Smooth muscle cell of the brain vasculature (primary cell): ENCODE results near the gene FALEC.

Source experiments
- DNase-seq: peaks from one replicate; pipeline ENCODE4 v3.0.0-alpha.2; 2012; ENCODE audit warnings: low read depth, low spot score

Gene FALEC

DNA sequence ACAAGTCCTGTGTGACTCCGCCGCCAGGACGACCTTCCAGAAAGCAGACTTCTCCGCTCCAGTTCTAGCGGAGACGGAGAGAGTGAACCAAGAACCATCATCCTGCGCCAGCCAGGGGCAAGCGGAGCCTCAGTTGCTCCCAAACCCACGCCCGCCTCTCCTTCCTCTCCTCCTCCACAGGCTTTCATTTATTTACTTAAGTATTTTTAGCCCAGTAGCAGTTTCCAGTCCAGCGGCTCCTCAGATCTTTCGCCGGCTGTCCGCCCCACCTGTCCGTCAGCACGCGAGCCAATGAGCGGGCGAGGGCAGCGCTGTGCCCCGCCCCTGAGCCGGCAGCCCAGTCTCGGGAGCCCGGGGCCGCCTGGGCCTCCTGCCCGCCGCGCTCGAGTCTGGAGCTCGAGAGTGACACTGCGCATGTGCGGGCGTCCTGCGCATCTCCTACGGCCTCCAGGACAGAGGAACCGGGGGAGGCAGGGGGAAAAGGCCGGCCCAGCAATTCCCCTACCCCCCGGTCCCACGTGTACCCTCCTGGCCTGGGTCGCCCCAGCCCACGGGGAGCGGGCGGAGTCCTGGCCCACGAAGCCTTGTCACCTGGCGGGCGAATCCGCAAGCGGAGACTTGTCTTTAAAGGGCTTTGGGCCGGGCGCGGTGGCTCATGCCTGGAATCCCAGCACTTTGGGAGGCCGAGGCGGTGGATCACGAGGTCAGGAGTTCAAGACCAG lies at the start of gene FALEC:
Gene FALEC, plus strand, starts transcription at position 425 of the 722 bp plus-strand sequence.
- DNase-seq, result peak; percentile 86

DNA sequence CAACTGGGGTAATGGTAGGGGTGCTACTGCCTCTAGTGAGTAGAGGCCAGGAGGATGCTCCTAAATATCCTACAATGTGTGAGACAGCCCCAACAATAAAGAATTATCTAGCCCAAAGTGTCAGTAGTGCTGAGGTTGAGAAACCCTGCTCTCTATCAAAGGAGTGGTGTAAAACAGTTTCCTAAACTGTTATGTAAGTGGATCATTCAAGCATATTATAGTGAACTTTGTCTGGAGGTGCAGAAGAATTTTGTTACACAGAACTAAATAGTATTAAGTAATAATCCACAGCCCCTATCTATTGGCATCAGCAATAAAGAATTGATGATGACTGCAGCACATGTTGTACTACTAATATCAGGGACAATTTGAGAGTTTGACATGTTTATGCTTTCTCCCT lies 48.6 kb upstream of the FALEC start:
- DNase-seq, result no peak

DNA sequence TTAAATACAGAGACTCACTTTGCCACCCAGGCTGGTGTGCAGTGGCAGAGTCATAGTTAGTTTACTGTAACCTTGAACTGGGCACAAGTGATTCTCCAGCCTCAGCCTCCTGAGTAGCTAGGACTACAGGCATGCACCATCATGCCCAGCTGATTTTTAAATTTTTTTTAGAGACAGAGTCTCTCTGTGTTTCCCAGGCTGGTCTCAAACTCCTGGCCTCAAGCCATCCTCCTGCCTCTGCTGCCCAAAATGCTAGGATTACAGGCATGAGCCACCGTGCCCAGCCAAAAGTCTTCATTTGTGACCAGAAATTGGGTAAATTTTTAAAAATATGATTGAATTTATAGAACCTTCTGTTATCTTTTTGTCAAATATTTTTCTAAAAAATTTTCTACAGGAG lies 46.3 kb upstream of the FALEC start:
- DNase-seq, result no peak

DNA sequence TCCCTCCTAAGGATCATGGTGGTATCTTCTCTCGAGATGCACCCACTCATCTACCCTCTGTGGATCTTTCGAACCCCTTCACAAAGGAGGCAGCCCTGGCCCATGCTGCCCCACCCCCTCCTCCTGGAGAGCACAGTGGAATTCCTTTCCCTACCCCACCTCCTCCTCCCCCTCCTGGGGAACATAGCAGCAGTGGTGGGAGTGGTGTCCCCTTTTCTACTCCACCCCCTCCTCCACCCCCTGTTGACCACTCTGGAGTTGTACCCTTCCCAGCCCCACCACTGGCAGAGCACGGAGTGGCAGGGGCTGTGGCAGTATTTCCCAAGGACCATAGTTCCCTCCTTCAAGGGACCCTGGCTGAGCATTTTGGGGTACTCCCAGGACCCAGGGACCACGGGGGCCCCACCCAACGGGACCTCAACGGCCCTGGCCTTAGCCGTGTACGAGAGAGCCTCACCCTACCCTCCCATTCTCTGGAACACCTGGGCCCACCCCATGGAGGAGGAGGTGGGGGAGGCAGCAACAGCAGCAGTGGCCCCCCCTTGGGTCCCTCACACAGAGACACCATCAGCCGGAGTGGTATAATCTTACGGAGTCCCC lies 42.9 kb upstream of the FALEC start:
- no peak for DNase-seq

DNA sequence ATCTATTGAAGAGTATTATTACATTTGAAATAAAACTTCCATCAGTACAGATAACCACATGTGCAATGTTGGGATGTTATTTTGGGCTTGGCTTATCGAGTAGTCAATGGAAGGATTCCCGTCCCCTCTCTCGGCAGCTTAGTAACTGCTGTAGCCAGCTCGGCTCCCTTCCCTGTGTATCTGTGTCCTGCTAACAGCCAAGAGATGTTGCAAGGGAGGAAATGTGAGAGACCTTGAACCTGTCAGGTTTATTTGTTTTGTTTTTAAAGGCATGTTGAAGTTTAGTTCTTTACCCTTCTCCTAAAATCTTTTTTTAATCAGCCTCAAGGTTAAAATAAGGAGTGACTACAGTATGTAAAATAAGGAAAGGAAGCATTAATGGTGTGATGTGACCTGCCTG lies 41.9 kb upstream of the FALEC start:
- DNase-seq, result no peak

DNA sequence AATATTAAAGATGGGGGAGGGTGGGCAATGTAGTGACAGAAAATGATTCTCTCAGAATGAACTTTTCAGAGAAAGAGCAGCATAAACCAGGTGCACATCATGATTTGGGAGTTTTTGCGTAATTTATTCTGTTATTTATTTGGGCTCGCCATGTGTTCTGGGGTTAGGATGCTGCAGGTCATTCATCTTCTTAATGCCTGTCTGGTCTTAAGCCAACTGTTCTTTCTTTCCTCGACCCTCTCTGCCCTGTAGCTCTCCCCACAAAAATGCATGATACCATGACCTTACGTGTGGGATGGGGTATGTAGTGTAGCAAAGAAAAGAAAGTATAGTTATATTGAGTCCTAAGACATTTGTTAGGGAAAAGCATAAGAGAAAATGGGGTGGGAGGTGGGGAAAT lies 40.7 kb upstream of the FALEC start:
- DNase-seq, result no peak

DNA sequence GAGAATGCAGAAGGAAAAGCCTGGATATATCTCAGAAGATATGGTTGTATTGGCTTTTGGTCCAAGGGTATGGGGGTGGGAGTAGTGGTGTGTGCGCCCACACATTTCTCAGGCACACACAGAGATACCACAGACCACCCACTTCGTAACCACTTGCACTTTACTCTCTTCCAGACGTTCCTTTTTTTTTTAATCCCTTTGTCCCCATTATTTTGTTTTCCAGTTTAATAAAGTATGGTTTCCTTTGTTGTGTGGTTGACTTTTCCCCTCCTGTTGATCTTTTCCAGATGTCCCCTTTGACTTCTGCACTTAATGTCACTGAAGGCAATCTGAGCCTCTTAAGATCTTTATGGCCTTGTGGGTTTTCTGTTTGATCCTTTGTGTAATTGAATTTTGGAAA lies 38.8 kb upstream of the FALEC start:
- DNase-seq, result no peak

DNA sequence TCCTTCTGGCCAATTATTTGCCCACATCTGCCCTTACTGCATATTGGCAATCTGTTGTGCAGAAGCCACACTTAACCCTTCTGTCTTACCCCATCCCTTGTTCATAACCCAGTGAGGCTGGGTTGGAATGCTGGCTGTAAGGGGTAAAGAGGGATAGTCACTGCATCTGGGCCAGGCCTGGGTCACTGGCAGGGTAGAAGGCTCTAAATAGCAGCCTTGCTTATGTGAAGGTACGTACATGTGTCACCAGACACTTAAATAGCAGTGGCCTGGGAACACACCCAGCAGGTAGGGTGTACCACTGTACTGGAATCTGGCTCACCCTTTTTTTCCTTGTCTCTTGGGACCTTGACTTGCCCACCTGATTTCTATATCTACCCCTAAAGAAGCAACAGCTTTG lies 38.2 kb upstream of the FALEC start:
- no peak for DNase-seq

DNA sequence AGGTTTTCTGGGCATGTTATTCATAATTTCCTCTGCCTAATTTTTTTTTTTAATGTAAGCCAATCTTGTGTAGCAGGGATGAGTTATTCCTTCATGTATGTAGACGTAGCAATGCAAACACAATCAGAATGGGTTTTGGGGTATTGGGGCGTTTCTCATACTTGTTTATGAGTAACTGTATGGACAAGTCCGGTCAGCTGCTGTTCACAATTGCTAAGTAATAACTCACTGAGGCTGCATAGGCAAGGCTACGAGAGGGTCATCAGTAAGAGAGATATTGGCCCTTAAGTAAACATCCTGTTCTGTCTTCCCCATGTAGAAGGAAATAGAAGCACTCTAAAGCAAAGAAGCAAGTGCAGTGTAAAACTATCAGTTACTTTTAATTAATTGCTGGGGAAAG lies 37.8 kb upstream of the FALEC start:
- no peak for DNase-seq

DNA sequence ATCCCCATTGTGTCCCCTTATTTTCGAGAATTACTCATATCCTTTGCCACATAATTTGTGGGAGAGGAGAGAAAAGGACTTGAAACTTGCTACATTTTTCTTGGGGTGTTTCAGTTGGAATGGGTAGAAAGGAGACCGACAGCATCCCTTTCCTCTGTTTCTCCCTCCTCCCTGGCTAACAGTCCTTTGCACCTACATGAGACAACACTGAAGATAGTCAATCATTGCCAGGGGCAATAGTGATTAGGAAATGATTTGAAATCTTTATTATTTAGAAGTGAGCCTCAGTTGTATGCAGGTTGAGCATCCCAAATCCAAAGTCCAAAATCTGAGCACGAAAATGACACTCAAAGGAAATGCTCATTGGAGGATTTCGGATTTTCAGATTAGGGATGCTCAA lies 36.2 kb upstream of the FALEC start:
- DNase-seq, result no peak

DNA sequence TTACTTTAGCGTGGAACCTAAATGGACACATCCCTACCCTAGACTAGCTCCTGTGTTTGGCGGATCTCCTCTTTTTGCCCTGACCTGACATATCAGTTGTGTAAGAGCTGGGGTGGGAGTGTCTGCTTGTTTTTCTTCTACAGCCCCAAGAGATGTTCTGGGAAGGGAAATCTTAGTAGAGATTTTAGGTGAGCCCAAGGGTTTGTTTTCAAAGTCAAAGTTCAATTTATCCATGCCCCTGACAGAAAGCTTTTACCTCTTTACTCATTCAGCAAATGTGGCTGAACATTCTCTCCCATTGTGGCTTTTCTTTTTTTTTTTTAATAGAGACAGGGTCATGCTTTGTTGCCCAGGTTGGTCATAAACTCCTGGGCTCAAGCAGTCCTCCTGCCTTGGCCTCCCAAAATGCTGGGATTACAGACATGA lies 35.6 kb upstream of the FALEC start:
- DNase-seq, result no peak

DNA sequence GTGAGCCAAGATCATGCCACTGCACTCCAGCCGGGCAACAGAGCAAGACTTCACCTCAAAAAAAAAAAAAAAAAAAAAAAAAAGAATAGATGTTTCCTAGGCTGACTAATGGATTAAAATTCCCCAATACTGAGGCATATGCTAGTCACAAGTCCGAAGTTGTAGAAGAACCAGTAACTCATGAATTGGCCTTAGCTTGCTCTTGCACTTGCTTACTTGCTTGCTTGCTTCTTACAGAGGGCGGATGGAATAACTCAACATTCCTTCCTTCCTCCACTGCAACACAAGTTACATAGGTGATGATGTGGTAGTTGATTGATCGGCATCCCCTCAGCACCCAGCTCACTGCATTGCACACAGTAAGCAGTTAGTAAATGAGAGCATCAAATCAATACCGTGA lies 31.1 kb upstream of the FALEC start:
- DNase-seq, result no peak

DNA sequence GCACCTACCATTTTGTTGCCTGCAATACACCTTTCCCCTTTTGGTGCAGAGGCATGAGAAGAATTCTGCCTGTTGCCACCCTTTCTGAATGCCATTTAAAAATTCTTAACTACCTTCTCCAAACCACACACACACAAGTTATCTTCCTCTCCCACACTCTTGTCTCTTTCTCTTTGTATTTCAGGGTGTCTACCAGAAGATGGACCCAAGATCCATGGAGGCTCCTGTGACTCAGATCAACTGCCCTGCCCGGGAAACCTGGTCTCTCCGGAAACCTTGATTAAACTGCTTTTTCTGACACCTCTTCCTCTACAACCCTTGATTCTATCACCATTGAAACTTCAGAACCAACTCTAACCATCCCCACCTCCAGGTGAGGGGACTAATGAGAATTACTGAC lies 30.7 kb upstream of the FALEC start:
- no peak for DNase-seq

DNA sequence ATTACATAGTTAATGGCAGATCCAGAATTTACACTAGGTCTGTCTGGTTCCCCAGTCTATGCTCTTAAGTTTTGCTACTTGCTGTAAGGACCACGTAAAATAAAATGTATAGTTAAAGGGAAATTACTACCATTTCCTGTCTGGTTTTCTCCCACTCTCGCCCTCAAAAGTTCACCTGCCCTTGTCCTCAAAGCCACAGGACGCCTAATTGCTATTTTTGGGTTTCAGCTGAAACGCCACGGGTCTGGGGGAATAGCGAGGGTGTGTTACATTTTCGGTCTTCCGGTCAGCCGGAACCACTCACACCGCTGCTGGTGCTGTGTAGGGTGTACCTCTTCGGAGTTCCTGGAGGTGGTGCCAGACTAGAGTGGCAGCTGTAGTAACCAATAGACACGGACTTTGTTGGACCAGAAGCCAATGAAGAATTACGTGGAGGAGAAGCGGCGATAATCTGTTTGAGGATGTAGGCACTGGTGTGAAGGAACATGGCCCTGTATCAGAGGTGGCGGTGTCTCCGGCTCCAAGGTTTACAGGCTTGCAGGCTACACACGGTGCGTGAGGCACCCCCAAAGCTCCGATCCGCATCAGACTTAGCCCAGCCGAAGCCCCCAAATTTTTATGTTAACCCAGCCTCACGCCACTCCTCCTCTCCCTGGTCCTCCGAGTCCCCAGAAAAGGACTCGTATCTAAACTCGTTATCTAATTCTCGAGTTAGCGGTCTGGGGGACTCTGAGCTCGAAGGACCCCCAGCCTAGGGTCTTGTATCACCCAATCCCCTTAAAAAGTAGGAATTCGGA lies 28.4 kb upstream of the FALEC start, which contains the start of gene TARS2:
Gene TARS2, plus strand, starts transcription at position 454 of the 797 bp plus-strand sequence. Its CDS starts 32 bp downstream, at position 486.
- DNase-seq, result peak; percentile 92

DNA sequence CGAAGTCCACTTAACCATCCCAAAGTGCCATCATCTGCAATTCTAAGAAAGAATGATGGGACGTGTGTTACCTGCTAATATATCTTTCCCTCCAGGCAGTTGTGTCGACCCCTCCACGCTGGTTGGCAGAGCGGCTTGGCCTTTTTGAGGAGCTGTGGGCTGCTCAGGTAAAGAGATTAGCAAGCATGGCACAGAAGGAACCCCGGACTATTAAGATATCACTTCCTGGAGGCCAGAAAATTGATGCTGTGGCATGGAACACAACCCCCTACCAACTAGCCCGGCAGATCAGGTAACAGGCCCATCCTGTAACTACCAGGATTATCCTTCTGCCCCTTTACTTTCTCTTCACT lies 27.8 kb upstream of the FALEC start:
- no peak for DNase-seq

DNA sequence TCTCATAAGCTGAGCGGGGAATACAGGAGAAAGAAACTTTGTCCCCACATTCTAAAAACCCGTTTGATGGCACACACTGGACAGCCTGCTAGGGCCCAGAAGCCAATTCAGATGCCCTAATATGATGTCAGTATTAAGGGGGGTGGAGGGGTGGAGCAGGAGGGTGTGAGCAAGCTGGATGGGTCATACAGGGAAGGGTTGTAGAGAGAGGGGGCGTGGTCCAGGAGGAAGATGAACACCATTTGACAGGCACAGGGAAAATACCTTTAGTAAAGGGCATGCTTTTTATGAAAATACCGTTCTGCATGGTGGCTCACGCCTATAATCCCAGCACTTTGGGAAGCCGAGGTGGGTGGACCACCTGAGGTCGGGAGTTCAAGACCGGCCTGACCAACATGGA lies 22.4 kb upstream of the FALEC start:
- DNase-seq, result no peak

DNA sequence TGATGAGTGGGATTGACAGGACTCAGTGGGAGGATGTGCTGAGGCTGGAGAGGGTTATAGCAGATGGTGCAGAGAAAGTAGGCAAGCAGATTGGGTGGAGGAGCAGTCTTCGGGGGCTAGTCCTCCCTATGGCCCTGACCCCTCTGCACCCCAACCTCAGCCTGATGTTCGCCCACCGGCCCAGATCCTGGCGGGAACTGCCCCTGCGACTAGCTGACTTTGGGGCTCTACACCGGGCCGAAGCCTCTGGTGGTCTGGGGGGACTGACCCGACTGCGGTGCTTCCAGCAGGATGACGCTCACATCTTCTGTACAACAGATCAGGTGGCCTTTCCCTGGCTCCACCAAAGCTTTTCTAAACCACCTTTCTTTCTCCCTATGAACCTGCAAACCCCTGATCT lies 17.2 kb upstream of the FALEC start:
- no peak for DNase-seq

DNA sequence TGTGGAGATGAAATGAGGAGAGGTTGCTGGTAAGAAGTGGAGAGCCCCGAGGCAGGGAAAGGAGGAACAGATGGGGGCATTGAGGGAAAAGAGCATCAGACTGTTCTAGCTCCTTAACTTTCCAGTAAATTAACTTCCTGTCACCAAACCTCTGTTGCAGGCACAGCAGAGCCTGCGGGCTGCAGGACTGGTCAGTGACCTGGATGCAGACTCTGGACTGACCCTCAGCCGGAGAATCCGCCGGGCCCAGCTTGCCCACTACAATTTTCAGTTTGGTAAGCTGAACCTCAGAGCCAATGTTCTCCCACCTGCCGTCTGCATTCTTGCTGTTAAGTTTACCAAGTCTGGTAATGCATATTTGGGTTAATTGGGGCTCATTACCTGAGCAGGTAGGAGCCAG lies 10.1 kb upstream of the FALEC start:
- DNase-seq, result no peak

DNA sequence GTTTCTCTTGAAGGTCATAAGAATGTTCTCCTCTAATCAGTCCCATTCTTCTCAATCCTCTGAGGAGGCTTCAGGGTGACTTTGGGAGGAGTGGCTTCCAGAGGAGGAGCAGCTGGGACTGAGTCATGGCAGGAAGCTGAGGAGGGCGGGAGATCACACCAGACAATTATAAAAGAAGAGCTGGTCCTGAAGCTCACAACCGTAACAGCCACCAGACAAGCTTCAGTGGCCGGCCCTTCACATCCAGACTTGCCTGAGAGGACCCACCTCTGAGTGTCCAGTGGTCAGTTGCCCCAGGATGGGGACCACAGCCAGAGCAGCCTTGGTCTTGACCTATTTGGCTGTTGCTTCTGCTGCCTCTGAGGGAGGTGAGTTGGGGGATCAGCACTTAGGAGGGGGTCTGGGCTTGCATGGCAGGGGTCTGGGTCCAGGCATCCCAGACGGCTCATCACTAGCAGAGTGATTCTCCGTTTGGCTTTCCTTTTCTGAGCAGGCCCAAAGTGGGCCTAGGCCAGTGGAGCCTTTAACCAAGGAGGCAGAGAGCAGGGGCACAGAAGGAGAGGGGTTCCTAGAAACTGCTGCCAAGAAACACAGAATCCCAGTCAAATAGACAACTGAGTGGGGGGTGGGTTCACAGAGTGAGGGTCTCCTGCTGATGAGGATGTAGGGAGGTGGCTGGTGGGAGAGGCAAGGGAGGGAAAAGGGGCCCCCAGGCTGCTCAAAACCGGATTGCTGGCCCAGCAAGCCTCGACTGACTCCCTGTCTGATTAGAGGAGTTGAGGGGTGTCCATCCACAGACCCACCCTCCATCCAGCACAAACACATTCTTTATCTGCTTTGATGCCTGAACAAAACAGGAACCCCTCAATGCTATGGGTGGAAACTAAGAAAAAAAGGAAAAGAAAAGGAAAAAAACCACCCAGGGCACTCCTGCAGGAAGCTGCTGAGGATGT lies 7.4 kb upstream of the FALEC start, which contains the start of gene ECM1:
Gene ECM1, plus strand, starts transcription at position 198 of the 953 bp plus-strand sequence. Its CDS starts 101 bp downstream, at position 299.
- no peak for DNase-seq

DNA sequence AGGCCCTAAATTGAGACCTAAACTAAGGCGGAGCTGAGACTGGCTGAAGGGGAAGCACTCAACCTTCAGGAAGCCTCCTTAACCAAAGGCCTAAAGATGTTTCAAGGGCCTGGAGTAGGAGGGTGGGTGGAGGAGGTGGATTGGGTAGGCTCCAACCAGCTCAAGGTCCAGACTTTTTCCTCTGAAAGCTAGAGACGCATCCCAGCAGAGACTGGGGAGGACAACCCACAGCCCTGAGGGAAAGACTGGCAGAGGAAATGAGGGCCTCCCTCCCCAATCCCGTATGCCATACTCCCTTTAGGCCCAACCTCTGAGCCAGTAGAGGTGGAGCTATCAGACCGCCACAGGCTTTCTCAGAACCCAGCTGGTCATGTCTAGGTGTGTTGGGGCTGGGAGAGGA lies 6.6 kb upstream of the FALEC start:
- no peak for DNase-seq

DNA sequence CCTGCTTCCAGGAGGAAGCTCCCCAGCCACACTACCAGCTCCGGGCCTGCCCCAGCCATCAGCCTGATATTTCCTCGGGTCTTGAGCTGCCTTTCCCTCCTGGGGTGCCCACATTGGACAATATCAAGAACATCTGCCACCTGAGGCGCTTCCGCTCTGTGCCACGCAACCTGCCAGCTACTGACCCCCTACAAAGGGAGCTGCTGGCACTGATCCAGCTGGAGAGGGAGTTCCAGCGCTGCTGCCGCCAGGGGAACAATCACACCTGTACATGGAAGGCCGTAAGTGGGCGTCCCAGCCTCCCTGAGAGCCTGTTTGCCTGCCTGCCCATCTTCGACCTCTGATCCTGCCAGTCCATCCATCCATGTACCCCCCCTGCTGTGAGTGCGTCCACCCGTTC lies 4.0 kb upstream of the FALEC start:
- no peak for DNase-seq
